CD4-positive, alpha-beta T cell (primary cell): ENCODE data around the gene BTRC. TPM values are rescaled to one million over a fixed set of nuclear protein-coding genes. Genes with fewer than 3 reads are reported as not detected.

ENCODE experiments used
- ATAC-seq: fragments of 200-7000 bp; cut with Tn5 transposase; one replicate; pipeline ENCODE4 v1.10.0; 2022; ENCODE audit warnings: mild to moderate bottlenecking; ENCODE audit not compliant: poor library complexity
- CTCF ChIA-PET: fragments of 350-600 bp; sonication (Branson Sonifier 250); formaldehyde crosslinking; loops from one replicate; lab custom pipeline; 2021; ENCODE audit warnings: antibody characterized with exemption, inconsistent platforms; lab: Charles Lee
- POLR2A ChIA-PET: fragments of 350-600 bp; sonication (Branson Sonifier 250); formaldehyde crosslinking; loops from one replicate; lab custom pipeline; 2021; ENCODE audit warnings: antibody characterized with exemption, inconsistent platforms; lab: Charles Lee
- DNase-seq, 14 experiments: peaks; one replicate each; pipeline ENCODE4 v3.0.0-alpha.2; 2013 to 2020; ENCODE audit warnings: mixed read lengths in 2 of 14
- H3K27ac ChIP-seq, 2 donors: one replicate each; pipeline versions ENCODE4 v1.5.1 to v1.7.0; 2013; ENCODE audit warnings: low read length in 2 of 2, low read depth in 1 of 2, mild to moderate bottlenecking in 1 of 2
- H3K27me3 ChIP-seq, 2 experiments: 1 replicate in 1 of 2; 2 replicates in 1 of 2; pipeline versions ENCODE4 v1.6.1 to v1.7.0; 2013; ENCODE audit warnings: low read length in 2 of 2, control low read depth in 1 of 2, mild to moderate bottlenecking in 1 of 2, moderate library complexity in 1 of 2; ENCODE audit not compliant: insufficient read depth in 2 of 2, control insufficient read depth in 1 of 2
- H3K36me3 ChIP-seq: one replicate; pipeline ENCODE4 v1.6.1; 2013; ENCODE audit warnings: low read length, control low read depth; ENCODE audit not compliant: insufficient read depth
- H3K4me1 ChIP-seq: one replicate; pipeline ENCODE4 v1.6.1; 2013; ENCODE audit warnings: low read length, control low read depth; ENCODE audit not compliant: insufficient read depth
- H3K4me3 ChIP-seq: one replicate; pipeline ENCODE4 v1.5.1; 2013; ENCODE audit warnings: mild to moderate bottlenecking, low read length, moderate library complexity
- H3K9me3 ChIP-seq, 2 experiments: 1 replicate in 1 of 2; 2 replicates in 1 of 2; pipeline versions ENCODE4 v1.6.1 to v1.7.0; 2013; ENCODE audit warnings: low read length in 2 of 2, mild to moderate bottlenecking in 2 of 2, control low read depth in 1 of 2, moderate library complexity in 1 of 2; ENCODE audit not compliant: control insufficient read depth in 1 of 2, insufficient read depth in 1 of 2
- H3K27ac Mint-ChIP-seq: one replicate; pipeline ENCODE4 v1.8.0; 2020; ENCODE audit warnings: mixed read lengths
- H3K27me3 Mint-ChIP-seq: one replicate; pipeline ENCODE4 v1.8.0; 2021; ENCODE audit warnings: mixed read lengths
- H3K36me3 Mint-ChIP-seq: one replicate; pipeline ENCODE4 v1.8.0; 2021; ENCODE audit warnings: low read depth, mixed read lengths
- H3K4me1 Mint-ChIP-seq: one replicate; pipeline ENCODE4 v1.8.0; 2021; ENCODE audit warnings: low read depth, mixed read lengths
- H3K4me3 Mint-ChIP-seq: one replicate; pipeline ENCODE4 v1.8.0; 2020; ENCODE audit warnings: mild to moderate bottlenecking, mixed read lengths
- H3K9me3 Mint-ChIP-seq: one replicate; pipeline ENCODE4 v1.8.0; 2020; ENCODE audit warnings: mixed read lengths
- CTCF ChIP-seq: fragments of 200-600 bp; IDR thresholded peaks from one replicate; pipeline ENCODE4 v1.8.0; 2022; ENCODE audit warnings: antibody characterized with exemption, mild to moderate bottlenecking
- intact Hi-C, 2 experiments: fragments of 100-400 bp; cut with DNase I in 1 of 2; cut with micrococcal nuclease in 1 of 2; formaldehyde crosslinking; loops; one replicate each; pipeline versions ENCODE4 v1.15.1 to v1.9.0; 2023 to 2025; cut with DNase I, micrococcal nuclease
- total RNA-seq, 174 experiments: library from RNA in 2 of 174; stranded (reverse) in 2 of 174; gene quantifications; one replicate each; pipeline ENCODE4 v1.2.3 and lab custom pipeline; 2021 to 2026

The BTRC gene
- total RNA-seq, 2 experiments from 2014 or later = 13.1 to 13.2 TPM

GRCh38 chr10:101595591-101596433, 241.8 kb downstream of the BTRC start:
- ATAC-seq (no peak), DNase-seq (no peak)
- CTCF ChIA-PET = interaction anchor here (0.6 kb wide), 1 partner anchor 196 kb away, joined by 3 read pairs; no protein-coding TSS in a partner anchor
- no peak overlapping the region for H3K27ac Mint-ChIP-seq
- Histone ChIP-seq H3K4me3 (no peak overlapping the region), H3K27me3 (no peaks in the 10 kb centered on the region), H3K9me3 (no peaks in the 10 kb centered on the region), H3K36me3 (no peaks in the 10 kb centered on the region), H3K4me1 (no peaks in the 10 kb centered on the region), H3K27ac (no peak overlapping the region)
- H3K36me3 Mint-ChIP-seq = no peaks in the 10 kb centered on the region
- peaks cover 4% of the 10 kb centered on the region for H3K27me3 Mint-ChIP-seq
- no peak overlapping the region for H3K4me3 Mint-ChIP-seq
- H3K4me1 Mint-ChIP-seq = no peaks in the 10 kb centered on the region
- no peaks in the 10 kb centered on the region for H3K9me3 Mint-ChIP-seq
- POLR2A ChIA-PET = no interaction called here
- intact Hi-C loops = no loop called here
- no peak for TF ChIP-seq CTCF

GRCh38 chr10:101597091-101597900, 243.3 kb downstream of the BTRC start:
- H3K36me3 Mint-ChIP-seq = no peaks in the 10 kb centered on the region
- no peak overlapping the region for H3K27ac ChIP-seq
- H3K4me3 ChIP-seq = no peak overlapping the region
- POLR2A ChIA-PET = interaction anchor here (0.6 kb wide), 1 partner anchor 69 kb away, joined by 3 read pairs; no protein-coding TSS in a partner anchor
- no peaks in the 10 kb centered on the region for H3K9me3 Mint-ChIP-seq
- H3K9me3 ChIP-seq = no peaks in the 10 kb centered on the region
- H3K4me1 ChIP-seq = no peaks in the 10 kb centered on the region
- CTCF ChIA-PET = no interaction called here
- H3K27me3 ChIP-seq = no peaks in the 10 kb centered on the region
- no peaks in the 10 kb centered on the region for H3K27me3 Mint-ChIP-seq
- no peaks in the 10 kb centered on the region for H3K4me1 Mint-ChIP-seq
- no peaks in the 10 kb centered on the region for H3K36me3 ChIP-seq
- intact Hi-C loops = no loop called here
- no peak for TF ChIP-seq CTCF
- ATAC-seq (no peak), DNase-seq (no peak)
- H3K27ac Mint-ChIP-seq = no peak overlapping the region
- H3K4me3 Mint-ChIP-seq = no peak overlapping the region

DNA sequence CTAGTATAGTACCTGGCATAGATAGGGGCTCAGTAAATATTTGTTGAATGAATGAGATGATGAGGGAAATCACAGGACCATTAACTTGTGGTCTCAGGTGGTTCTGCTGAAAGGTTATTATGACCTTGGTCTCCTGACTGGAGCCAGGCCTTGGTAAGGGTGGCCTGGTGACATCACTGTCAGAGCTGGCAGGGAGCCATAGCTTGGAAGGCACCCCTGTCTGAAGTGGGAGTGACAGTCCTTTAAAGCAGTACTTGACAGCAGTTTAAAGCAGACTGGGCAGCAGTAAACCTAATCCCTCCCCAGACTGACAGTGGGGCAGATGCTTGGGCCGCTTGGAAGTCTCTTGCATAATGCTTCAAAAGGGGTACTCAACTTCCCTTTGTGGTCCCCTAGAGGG, 247.6 kb downstream of the BTRC start:
- no peak overlapping the region for H3K27ac ChIP-seq
- intact Hi-C loops = no loop called here
- no peaks in the 10 kb centered on the region for H3K27me3 ChIP-seq
- no peaks in the 10 kb centered on the region for H3K4me1 ChIP-seq
- Mint-ChIP-seq H3K4me3 (no peak overlapping the region), H3K27me3 (no peaks in the 10 kb centered on the region), H3K9me3 (no peaks in the 10 kb centered on the region), H3K36me3 (peaks cover 22% of the 10 kb centered on the region), H3K4me1 (no peaks in the 10 kb centered on the region), H3K27ac (no peak overlapping the region)
- no peaks in the 10 kb centered on the region for H3K9me3 ChIP-seq
- no peak overlapping the region for H3K4me3 ChIP-seq
- ChIA-PET CTCF (no interaction called here), POLR2A (interaction anchor here (0.9 kb wide), 1 partner anchor 14 kb away, joined by 3 read pairs; the partner anchor contains the start of gene POLL)
- ATAC-seq (no peak), DNase-seq (no peak)
- peaks cover 8% of the 10 kb centered on the region for H3K36me3 ChIP-seq
- TF ChIP-seq CTCF = no peak
